K562 (cell line): ENCODE data around the gene PRKAR1A. TPM values are rescaled to one million over a fixed set of nuclear protein-coding genes. Genes with fewer than 3 reads are reported as not detected.

Experiments used
- ETS2 ChIP-seq: IDR thresholded peaks from 2 replicates; pipeline ENCODE4 v1.6.1; 2016; ENCODE audit warnings: borderline replicate concordance, missing genetic modification characterization, mild to moderate bottlenecking, moderate library complexity, missing compliant biosample characterization; ENCODE audit not compliant: poor library complexity, severe bottlenecking
- FOXP4 ChIP-seq: sonication (generic); formaldehyde crosslinking; IDR thresholded peaks from 2 replicates; pipeline ENCODE4 v1.8.0; 2022; ENCODE audit warnings: mild to moderate bottlenecking, missing genetic modification reagents, borderline replicate concordance
- POLR2B ChIP-seq: fragments of 450-650 bp; IDR thresholded peaks from 2 replicates; pipeline ENCODE4 v1.6.1; 2018; ENCODE audit warnings: low read depth; ENCODE audit not compliant: partially characterized antibody
- RERE ChIP-seq: sonication (generic); formaldehyde crosslinking; IDR thresholded peaks from 2 replicates; pipeline ENCODE4 v1.8.0; 2023; ENCODE audit warnings: missing genetic modification reagents, mild to moderate bottlenecking, borderline replicate concordance
- RREB1 ChIP-seq: fragments of 250-450 bp; sonication (Bioruptor Pico); IDR thresholded peaks from 2 replicates; pipeline ENCODE4 v1.4.0; 2020
- THRA ChIP-seq: fragments of 450-650 bp; IDR thresholded peaks from 2 replicates; pipeline ENCODE4 v1.6.1; 2017; ENCODE audit warnings: mild to moderate bottlenecking, moderate library complexity
- USF2 ChIP-seq: sonication (generic); formaldehyde crosslinking; IDR thresholded peaks from 2 replicates; pipeline ENCODE4 v1.5.0; 2020; ENCODE audit warnings: missing genetic modification reagents
- ZBTB26 ChIP-seq: fragments of 450-650 bp; formaldehyde crosslinking; IDR thresholded peaks from 2 replicates; pipeline ENCODE4 v1.4.0; 2022; ENCODE audit warnings: missing genetic modification characterization
- polyA plus RNA-seq, 8 experiments: library from polyadenylated mRNA; depleted of rRNA in 4 of 8; stranded (reverse) in 5 of 8; unstranded in 3 of 8; fragments of >200 nt; fragmentation: Nextera tagmentation in 2 of 8; fragmentation: Illumina TruSeq in 1 of 8; extraction: Ambion mirVana in 2 of 8; extraction: Trizol in 1 of 8; gene quantifications; 2 replicates each; pipeline versions ENCODE4 v1.2.1 to v1.2.3, GENCODE V29; 2011 to 2014; ENCODE audit warnings: inconsistent platforms in 1 of 8, missing spikeins in 1 of 8
- total RNA-seq, 7 experiments: library from RNA; depleted of rRNA in 6 of 7; stranded (reverse); fragments of >200 nt in 6 of 7; fragmentation: Illumina TruSeq in 2 of 7; extraction: Trizol in 2 of 7; gene quantifications; 2 replicates each; pipeline versions ENCODE4 v1.2.1 to v1.2.3, GENCODE V29; 2011 to 2021; ENCODE audit warnings: low replicate concordance in 1 of 7

The PRKAR1A gene
- total and polyA plus RNA-seq, 9 of the 15 experiments (the other 6 are each of a cell fraction or from before 2014, with no cell fraction given), result 15.0 to 95.6 (median 67.5) TPM

GRCh38 chr17:68512247-68512959 is at the start of gene PRKAR1A (continued):
- no peak for TF ChIP-seq FOXP4 (CRISPR knock-in tag)
- peak; percentile 67 for TF ChIP-seq POLR2B
- TF ChIP-seq RERE, result no peak
- no peak for TF ChIP-seq RREB1 (CRISPR knock-in tag)
- TF ChIP-seq ETS2, result no peak
- TF ChIP-seq THRA, result no peak
- TF ChIP-seq USF2 (CRISPR knock-in tag), result no peak
- no peak for TF ChIP-seq ZBTB26 (CRISPR knock-in tag)
